GM19238 (cell line): Measurements from ENCODE around the gene SORL1.

ENCODE experiments used
- DNase-seq: peaks from one replicate; pipeline ENCODE4 v3.0.0; 2011; ENCODE audit warnings: low spot score; ENCODE audit not compliant: insufficient read length

The SORL1 gene

DNA sequence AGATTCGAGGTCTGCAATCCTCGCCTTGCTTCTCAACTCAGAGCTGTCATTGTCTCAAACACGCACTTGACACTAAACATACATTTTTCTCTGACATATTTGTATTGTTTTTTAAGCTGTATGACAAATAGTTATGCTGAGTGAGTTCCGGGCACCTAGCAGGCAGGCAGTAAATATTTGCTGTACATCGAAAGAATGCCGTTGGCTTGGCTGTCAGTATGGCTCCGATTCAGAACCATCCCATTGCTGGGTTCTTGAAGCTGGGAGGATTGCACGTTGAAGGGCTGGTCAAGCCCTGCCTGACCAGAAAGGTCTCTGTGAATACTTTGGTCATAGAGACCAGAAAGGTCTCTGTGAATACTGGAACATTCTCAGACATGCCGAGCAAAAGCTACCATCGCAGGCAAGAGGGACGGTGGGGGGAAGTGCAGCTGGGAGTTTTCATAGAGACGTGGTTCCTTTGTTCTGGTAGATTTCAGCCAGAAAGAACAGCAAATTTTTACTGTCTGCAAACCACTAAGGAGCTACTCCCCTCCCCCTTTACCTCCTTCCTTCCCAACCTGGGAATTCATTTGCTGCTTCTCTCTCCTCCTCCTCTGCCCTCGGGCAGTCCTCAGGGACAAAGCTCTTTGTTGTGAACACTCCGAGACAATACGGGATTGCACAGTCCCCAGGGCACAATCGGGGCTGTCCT lies 202.9 kb downstream of the SORL1 start:
- DNase-seq = no peak

DNA sequence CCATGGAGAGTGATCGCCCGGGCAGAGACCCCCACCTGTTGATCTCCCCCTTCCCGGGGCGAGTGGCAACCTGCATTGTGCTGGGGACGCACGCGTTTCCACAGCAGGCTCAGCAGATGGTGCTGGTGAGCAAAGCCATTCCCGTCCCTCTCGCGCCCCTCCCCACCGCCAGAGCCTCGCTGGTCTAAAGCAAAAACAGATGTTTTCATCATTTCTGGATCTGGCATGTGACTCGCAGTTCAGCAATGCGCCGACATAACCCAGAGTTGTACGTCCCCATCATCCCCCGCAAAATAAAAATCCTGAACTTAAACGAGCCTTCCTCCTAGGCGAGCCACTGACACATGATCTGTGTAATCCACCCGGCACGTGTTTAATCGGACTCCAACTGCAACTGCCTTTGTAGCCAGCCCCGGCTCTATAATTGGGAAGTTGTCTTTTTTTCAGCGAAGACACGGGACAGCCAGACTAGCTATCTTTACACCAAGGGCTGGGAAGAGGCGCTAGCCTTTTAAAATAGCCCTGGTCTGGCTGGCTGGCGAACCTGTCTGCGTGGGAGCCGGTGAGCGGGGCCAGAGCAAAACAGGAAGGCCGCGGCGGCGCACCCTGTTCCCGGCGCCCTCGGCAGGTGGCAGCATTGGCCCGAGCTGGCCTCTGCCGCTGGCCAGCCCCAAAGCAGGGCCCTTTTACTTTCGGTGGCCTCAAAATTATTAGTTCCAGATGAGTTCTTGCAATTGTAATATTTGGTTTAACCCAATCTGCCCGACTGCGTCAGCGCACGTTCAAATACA lies 203.6 kb downstream of the SORL1 start:
- DNase-seq = peak; percentile 82

DNA sequence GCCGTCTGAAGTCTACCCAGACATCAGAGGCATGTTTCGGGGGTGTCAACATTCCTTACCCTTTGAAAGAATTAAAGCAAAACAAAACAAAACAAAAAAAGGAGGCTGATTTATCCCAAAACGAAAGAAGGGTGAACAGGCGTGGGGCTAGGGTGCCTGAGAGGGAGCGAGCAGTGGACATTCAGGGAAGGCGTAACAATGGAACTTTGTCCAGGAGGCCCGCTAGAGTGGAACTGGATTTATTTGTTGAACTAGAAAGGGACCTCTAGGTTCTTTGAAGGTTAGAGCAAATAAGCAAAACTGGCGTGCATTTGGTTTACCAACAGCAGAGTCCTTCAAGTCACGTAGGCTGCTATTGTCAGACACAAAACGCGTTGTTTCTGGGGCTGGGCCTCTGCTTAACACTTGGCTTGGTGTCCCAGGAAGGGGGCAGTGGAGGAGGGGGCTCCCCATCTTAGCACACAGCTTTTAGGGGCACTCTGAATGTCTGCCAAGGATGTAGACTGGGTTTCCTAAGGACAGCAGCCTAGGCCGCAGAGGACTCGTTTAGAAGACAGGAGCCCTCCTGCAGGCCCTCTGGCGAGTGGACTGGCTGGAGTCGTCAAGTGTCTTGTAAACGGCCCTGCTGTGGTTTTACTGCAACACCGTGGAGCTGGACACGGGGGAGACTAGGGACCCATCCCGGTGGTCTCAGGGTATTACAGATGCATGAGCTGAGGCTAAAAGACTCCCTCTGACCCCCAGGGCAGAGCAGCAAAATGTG lies 204.4 kb downstream of the SORL1 start:
- DNase-seq = no peak

DNA sequence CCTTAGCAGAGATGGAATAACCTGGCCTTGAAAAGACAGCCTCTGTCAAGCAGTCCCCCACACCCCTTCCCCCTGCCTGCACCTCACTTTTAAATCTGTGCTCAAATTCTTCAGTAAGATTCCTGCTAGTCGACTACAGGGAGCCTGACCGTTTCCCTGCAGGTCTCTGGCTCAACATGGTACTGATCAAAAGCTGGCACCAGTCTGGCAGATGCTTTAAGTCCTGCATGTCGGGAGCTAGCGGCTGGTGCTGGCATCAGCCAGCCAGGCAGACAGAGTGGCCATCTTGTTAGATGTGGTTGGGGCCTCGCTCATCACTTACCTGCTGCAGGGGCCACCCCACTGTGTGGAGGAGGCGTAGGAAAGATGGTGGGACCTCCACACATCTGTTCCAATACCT lies 205.0 kb downstream of the SORL1 start:
- no peak for DNase-seq

DNA sequence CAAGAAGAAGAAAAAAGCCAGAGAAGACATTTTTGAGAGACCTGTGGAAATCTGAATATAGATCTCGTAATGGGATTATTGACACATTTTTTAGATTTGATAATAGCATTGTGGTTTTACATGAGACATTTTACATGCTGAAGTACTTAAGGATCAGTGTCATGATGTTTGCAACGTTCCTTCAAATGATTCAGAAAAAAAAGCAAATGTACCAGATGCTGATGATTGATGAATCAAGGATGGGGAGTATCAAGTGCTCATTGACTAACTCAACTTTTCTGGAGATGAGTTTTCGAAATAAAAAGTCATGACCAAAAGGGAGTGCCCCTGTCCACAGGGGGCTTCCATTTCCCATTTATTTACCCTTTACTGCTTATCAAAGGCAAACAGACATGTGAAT lies 207.7 kb downstream of the SORL1 start:
- DNase-seq = no peak

DNA sequence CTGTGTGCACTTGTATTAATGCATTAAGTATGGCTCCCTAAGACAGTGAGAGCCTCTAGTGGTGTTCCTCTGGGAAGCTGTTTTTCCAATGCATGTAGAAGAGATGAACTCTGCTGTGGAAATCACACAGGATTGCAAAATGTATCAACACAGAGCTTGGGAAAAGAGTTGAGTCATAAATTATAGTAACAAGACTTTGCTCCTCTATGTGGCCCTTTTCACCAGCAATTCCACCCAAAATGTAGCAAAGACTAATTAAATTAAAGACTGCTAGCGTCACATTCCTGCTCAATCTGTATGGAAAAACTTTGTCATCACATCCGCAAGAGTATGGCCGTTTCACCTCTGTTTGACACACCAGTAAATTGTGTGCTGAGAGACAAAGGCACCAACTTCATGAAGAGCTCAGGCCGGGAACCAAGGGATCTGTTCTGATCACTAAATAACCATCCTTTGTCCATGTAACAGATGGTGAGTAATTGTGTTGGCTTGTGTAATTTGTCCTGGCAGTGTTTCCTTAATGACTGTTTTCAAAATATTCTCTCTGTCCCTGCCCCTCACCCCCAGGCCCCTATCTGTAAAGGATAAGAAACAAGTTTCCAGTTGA lies 209.9 kb downstream of the SORL1 start:
- no peak for DNase-seq

DNA sequence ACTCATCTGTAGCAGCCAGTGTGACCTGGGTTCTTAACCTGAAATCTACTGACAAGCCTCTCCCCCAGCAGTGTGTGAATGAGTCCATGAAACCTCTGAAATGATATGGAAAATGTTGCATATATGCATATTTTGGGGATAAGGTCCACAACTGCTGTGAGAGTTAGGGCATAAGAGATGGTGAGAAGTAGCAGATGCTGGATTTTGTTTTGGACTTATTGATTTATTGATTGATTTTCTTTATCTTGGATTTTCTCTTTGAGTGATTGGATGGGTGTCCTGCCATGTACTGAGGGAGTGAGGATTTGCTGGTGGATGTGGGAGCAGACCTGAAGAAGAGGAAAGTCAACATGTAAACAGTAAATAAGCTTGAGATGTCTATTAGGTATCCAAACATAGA lies 212.0 kb downstream of the SORL1 start:
- DNase-seq = no peak

DNA sequence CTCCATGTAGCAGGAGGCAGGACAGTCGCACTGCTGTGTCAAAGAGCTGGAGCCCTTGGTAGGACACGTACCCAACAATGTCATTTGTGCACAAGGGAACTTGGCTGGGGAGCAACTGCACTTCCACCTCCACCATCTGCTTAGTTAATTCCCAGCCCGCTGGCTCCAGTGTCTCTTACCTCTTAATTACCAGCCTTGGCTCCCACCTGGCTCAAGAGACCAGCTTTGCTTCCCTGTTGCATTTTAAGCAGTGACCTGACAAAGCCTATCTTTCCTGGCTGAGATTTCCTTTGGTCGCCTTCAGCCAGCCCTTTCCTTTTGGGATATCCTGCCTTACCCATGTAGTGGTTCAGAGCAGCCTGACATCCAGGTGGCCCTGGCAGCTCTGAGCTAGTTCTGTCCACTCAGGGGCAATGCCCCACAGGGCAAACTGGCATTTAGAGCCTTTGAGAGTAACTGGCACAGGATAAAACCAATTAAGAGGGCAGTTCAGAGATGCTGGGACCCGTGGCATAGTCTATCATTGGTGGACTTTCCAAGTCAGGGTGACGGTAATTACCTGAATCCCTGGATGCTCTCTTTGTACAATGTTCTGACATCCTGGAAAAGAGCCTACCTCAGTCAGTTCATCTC lies 213.2 kb downstream of the SORL1 start:
- no peak for DNase-seq

DNA sequence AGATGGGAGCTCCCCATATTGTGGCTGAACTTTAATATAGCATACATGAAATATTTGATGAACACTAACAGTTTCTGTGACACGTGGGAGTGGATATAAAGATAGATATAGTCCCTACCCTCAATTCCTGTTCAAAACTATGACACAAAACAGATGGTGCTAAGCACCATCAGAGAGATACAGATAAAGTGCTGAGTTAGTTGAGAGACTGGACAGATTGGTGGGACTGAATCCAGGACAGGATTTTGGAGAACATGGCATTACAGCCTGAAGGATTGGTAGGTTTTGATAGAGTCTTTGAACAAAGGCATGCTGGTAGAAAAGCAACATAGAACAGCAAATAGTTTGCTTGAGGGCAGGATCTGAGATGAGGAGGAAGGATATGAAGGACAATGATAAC lies 215.7 kb downstream of the SORL1 start:
- no peak for DNase-seq

DNA sequence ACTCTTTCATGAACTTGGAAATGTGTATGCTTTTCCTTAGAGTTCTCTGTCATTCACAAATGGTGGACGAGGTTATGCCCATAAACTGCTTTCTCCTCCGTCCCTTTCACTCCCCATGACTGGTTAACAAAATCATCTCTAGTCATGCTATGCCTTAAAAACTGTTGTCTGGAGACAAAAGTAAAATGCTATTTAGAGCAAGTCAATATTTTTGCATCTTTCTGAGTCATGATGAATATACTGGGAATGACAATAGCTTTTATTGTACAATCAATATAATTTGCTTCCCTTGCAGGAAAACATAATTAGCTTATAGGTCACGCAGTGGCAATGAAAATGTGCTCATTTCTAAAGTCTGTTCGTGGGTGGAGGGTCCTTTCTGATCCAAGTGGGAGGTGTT lies 217.3 kb downstream of the SORL1 start:
- DNase-seq = no peak

DNA sequence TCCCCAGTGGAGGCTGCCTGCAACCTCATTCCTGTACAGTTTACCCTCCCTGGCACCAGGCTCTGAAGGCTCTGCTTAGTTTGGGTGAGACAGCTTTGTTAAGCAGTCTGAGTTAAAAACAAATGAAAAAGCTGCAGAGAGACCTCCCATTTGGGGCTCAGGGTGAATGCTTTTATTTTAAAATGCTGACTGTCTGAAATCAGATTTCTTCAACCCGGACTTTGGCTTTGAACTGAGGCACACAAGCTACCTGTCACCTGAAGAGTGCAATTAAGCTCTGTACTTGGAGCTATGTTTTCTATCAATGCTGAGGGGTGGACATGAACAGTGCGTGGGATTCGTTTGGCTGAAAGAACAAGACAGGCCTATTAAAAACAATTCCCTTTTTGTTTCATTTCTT lies 218.2 kb downstream of the SORL1 start:
- no peak for DNase-seq

DNA sequence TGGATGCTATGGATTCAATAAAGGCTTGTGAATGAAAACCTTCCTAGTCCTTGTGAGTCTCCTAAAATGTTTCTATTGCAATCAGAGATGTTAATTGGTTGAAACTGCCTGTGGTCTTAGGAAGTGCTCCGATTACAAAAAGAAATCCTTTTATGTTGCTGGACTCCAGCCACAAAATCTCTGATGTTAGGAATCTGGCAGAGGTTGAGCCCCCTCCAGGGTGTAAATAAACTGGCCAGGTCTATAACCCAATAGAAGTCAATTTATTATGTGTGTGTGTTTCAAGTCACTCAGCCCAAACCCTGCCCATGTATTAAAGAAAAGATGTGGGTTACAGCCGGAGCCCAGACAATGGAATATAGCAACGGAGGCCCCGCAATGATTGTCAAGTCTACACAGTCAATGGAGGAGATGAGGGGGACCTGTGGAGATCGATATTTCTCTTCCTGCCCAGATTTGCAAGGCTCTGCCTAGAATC lies 218.7 kb downstream of the SORL1 start:
- DNase-seq = no peak

DNA sequence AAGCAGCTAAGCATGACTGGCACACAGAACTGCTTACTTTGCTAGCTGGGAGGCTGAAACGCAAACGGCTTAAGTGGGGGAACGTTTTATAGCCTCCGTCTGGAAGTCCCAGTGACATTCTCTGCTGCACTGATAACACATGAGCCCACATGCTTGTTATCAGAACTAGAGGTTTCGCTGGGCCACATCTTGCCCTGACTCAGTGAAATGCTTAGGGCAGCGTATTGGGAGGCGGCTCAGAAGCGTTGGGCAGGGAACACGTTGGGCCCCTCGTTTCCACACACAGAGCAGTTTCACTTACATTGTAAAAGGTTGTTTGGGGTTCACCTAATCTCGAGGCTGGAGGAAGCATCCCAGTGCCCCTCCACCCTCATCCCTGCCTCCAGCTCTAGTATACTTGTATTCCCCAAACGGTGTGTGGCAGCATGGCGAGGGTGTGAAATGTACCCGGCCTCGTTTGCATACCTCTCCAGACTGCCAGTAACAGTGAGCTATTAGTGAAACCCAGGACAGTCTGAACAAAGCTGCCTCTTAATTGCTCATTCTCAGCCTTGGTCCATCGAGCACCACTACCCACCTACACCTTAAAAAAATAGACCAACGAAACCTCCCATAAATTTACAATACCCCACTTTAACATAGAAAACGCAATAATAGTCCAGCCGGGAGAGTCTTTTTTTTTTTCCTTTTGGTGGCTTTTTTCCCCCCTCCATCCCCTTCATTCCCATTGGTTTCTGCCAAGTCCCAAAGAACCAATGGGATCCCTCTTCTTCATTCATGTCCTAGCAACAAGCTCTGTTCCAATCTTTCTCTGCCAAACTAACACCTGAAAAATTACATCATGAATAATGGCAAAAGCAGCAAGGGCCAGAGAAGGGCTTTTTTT lies 219.4 kb downstream of the SORL1 start:
- no peak for DNase-seq

DNA sequence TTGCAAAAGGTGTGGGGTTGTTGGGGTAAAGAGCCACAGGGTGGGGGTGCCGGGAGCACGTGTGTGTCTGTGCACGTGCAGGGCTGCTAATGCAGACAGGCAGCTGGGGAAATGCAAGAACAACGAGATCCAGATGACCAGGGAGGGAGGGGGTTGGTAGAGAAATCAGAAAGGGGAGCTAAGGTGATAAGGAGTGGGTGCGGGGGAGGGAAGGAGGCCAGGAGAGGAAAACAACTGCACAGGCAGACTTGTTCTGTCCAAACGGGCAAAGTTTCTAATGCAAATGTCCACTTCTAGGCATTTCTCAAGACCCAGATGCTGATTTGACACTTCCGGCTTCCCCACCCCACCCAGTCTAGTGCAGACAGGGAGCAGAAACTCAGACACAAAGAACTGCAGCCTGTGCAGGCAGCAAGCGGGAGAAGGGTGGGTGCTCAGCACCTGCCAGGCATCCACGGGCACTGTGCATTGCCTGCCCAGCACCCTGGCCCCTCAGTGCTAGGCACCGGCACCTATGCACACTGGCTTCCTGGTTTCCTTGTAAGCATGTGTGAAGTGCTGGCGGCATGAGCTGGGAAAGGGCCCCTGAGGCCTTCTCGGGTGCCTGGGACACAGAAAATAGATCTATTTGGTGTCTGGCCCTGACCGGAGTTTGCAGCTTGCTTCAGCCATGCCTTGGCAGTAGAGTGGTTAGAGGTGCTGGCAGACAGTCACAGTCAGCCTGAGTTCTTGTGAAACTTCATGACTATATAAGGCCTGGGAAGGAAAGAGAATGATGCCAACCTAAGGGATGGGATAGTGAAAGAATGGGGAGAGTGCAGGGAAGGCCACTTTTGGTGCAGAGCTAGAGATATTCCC lies 220.7 kb downstream of the SORL1 start:
- DNase-seq = no peak

DNA sequence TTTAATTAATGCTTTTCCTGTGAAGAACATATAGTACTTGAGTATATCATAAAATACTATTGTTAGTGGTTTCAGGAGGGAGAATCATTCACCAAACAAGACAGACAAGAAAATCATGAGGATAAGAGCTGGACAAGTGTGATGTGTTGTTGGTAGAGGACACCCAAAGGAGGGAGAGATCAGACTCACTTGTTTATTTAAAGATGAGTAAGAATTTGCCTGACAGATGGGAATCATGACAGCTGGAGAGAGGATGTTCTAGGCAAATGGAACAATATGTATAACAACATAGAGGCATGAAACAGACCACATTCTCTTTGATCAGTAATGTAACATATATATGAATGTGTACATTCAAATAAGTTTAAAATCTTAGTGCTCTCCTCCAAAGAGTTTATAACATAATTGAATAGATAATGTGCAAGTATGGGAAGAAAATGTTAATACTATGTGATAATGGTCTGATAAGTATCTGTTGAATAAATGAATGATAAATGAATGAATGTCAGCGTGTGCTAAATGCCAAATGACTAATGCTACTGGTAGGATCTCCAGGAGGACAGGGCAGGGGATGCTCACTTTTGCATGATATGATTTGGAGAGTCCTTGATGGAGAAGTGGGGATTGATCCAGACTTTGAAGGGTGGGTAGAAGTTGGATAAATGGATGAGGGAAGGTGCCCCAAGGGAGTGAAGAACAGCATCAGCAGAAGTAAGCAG lies 229.6 kb downstream of the SORL1 start:
- no peak for DNase-seq
